ENCODE results near the gene GPR27. TPM values are rescaled to one million over a fixed set of nuclear protein-coding genes. Genes with fewer than 3 reads are reported as not detected.
A peak's percentile ranks its signal among the peaks of the same experiment; 100 is the strongest.

The GPR27 gene
- total RNA-seq, 1 experiment from 2014 or later, result 15.5 TPM

GRCh38 chr3:71784914-71785531 lies 31.4 kb downstream of the GPR27 start, which contains the start of gene PROK2:
Gene PROK2, minus strand, starts transcription at chr3:71785148. Its CDS starts 96 bp downstream, at chr3:71785052.
- Histone ChIP-seq H4K20me1 (ENCODE audit: control insufficient read depth, insufficient read depth, insufficient read length) (no peaks in the 10 kb centered on the region), H3K9ac (ENCODE audit: extremely low read depth, insufficient read length, low read length) (no peak within 1 kb of the TSS), H2BK120ac (ENCODE audit: low read depth, low read length, poor library complexity, severe bottlenecking) (no peak within 1 kb of the TSS), H4K8ac (replicated peaks; ENCODE audit: insufficient read length, low read depth, low read length) (no peak within 1 kb of the TSS), H3K4me2 (ENCODE audit: insufficient read depth, insufficient read length, low read length) (peak within 1 kb of the TSS; percentile 56), H2BK12ac (ENCODE audit: insufficient read length, low read depth, low read length) (no peak within 1 kb of the TSS), H2BK20ac (ENCODE audit: low read depth, low read length, poor library complexity, severe bottlenecking) (no peak within 1 kb of the TSS), H3K18ac (ENCODE audit: insufficient read length, low read depth, low read length) (no peak within 1 kb of the TSS), H3K27ac (ENCODE audit: insufficient read length, low read depth, low read length) (no peak within 1 kb of the TSS), H3K56ac (ENCODE audit: insufficient read length, low read depth, low read length) (no peak within 1 kb of the TSS), H3K9me3 (ENCODE audit: control insufficient read depth, low read depth, low read length) (no peaks in the 10 kb centered on the region), H3T11ph (ENCODE audit: low read length) (no peak within 1 kb of the TSS), H4K5ac (ENCODE audit: insufficient read length, low read depth, low read length) (no peak within 1 kb of the TSS), H2AFZ (ENCODE audit: low read length) (no peak within 1 kb of the TSS), H3K23me2 (ENCODE audit: insufficient read length, low read depth, low read length, poor library complexity, severe bottlenecking) (no peaks in the 10 kb centered on the region), H2BK5ac (ENCODE audit: insufficient read length, low read length) (no peak within 1 kb of the TSS), H3K79me1 (ENCODE audit: insufficient read depth, low read depth, low read length, poor library complexity, severe bottlenecking) (no peaks in the 10 kb centered on the region), H2AK5ac (ENCODE audit: insufficient read length, low read length) (no peak within 1 kb of the TSS), H3K4me1 (ENCODE audit: insufficient read depth, low read length) (peaks cover 2% of the 10 kb centered on the region; the same call in 1 of the 2 replicates), H2BK15ac (ENCODE audit: low read depth, low read length) (no peak within 1 kb of the TSS), H3K23ac (ENCODE audit: insufficient read length, low read depth, low read length) (no peak within 1 kb of the TSS), H3K14ac (ENCODE audit: insufficient read depth, low read length) (no peak within 1 kb of the TSS), H4K91ac (ENCODE audit: insufficient read length, low read depth, low read length) (no peak within 1 kb of the TSS), H3K79me2 (ENCODE audit: insufficient read depth, low read length) (no peaks in the 10 kb centered on the region), H3K4ac (ENCODE audit: low read depth, low read length) (no peak within 1 kb of the TSS), H3K27me3 (ENCODE audit: insufficient read depth, low read length) (peaks cover 23% of the 10 kb centered on the region)
- peak; percentile 52 for DNase-seq
- Mint-ChIP-seq H3K36me3 (ENCODE audit: insufficient read depth in 1 of 3, low read depth in 3 of 3) (no peaks in the 10 kb centered on the region), H3K27me3 (ENCODE audit: low read depth) (peaks cover 63% of the 10 kb centered on the region), H3K27ac (no peak within 1 kb of the TSS), H3K9me3 (no peaks in the 10 kb centered on the region; a peak in 1 of 5 replicates), H3K4me1 (peaks cover 29 to 37% of the 10 kb centered on the region in 2 experiments), H3K4me3 (peak within 1 kb of the TSS; percentile 67 to 84)
- WGBS (ENCODE audit: extremely low coverage, insufficient read length, low lambda C conversion rate), result no CpG with 5 or more reads among the region's 89 CpGs
- no peak for TF ChIP-seq CTCF (conservative IDR thresholded peaks at IDR 0.05)

All from H9 (cell line).